Adipocyte (in vitro differentiated cells): ENCODE results near the gene CYP46A1.

Experiments used
- DNase-seq: peaks from one replicate; pipeline ENCODE4 v3.0.0-alpha.2; 2015; ENCODE audit warnings: low read depth
- H3K27me3 ChIP-seq: replicated peaks from 2 replicates; pipeline ENCODE4 v1.7.0; 2013; ENCODE audit warnings: mild to moderate bottlenecking, low read length, moderate library complexity; ENCODE audit not compliant: control insufficient read depth, insufficient read depth
- H3K36me3 ChIP-seq: 2 replicates; pipeline ENCODE4 v1.7.0; 2013; ENCODE audit warnings: low read length, mild to moderate bottlenecking, moderate library complexity; ENCODE audit not compliant: control insufficient read depth, insufficient read depth, severe bottlenecking
- H3K4me1 ChIP-seq: 2 replicates; pipeline ENCODE4 v1.7.0; 2013; ENCODE audit warnings: mild to moderate bottlenecking, low read length, moderate library complexity; ENCODE audit not compliant: control insufficient read depth, insufficient read depth
- H3K4me3 ChIP-seq: 2 replicates; pipeline ENCODE4 v1.7.0; 2013; ENCODE audit warnings: mild to moderate bottlenecking, low read length, moderate library complexity
- H3K9ac ChIP-seq: 2 replicates; pipeline ENCODE4 v1.7.0; 2013; ENCODE audit warnings: mild to moderate bottlenecking, low read length, moderate library complexity
- H3K9me3 ChIP-seq: 2 replicates; pipeline ENCODE4 v1.7.0; 2013; ENCODE audit warnings: mild to moderate bottlenecking, low read length, moderate library complexity; ENCODE audit not compliant: control insufficient read depth

CYP46A1 gene

DNA sequence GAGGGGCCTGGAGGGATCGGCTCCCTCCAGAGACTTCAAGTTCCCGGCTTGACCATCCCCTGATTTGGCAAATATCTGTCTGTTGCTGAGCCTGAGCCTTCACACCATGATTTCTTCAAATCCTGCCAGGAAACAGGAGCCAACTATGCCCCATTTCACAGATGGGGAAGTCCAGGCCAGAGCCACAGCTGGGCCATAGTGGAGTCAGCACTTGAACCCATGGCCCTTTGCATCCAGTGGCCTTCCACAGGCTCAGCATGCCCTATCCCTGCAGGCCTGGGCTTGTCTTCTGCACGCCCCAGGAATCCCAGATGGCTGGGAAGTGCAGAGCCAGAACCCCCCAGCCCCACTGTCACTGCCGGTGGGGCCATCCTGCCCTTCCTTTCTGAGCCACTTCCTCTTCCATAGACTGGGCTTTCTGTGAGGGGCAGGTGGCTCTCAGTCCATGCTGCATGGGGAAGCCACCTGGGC lies 44.9 kb downstream of the CYP46A1 start:
- H3K9ac ChIP-seq: no peak overlapping the region
- no peaks in the 10 kb centered on the region for H3K9me3 ChIP-seq
- no peak overlapping the region for H3K4me3 ChIP-seq
- no peaks in the 10 kb centered on the region for H3K36me3 ChIP-seq
- no peak for DNase-seq
- peaks cover 37% of the 10 kb centered on the region for H3K27me3 ChIP-seq
- peaks cover 5% of the 10 kb centered on the region for H3K4me1 ChIP-seq

DNA sequence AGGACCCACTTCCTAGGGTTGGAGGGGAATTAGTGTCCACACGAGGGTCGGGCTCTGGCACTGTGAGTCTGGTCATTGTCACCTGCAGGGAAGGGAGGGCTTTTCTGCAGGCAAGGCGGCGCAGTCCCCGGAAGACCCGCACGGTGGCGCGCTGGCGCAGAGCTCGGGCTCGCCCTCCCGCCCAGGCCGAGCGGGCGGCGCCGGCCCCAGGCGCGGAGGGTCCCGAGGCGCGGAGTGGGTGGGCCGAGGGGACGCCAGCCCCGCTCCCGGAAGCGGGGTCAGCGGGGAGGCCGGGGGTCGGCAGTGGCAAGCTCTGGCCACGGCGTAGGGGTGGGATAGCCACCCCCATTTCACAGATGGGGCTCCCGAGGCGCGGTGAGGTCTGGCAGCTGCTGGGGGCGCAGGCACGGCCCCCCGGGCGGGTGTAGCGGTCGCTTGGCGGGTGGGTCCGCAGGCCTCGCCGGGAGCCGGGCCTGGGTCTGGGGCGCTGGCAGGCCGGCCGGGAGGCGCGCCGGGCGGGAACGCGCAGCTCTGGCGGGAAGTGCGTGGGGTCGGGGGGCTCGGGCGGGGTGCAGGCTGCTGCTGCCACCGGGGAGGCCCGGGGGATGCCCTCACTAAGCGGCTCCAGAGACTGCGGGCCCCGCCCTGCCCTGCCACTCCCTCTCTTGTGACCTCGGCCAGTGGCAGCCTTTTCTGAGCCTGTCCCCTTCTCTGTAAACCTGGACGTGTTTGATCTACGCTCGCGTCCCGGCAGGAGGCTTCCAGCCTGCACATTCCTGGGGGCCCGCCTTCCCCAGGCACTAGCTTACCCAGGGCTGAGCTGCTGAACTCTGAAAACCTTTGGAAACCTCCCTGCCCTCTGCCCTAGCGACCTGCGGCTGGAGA lies 46.1 kb downstream of the CYP46A1 start:
- H3K4me3 ChIP-seq: peak overlapping the region; percentile 70
- H3K9me3 ChIP-seq: no peaks in the 10 kb centered on the region
- peaks cover 5% of the 10 kb centered on the region for H3K4me1 ChIP-seq
- H3K36me3 ChIP-seq: no peaks in the 10 kb centered on the region
- DNase-seq: peak; percentile 82
- peak overlapping the region; percentile 64 for H3K9ac ChIP-seq
- peaks cover 30% of the 10 kb centered on the region for H3K27me3 ChIP-seq

DNA sequence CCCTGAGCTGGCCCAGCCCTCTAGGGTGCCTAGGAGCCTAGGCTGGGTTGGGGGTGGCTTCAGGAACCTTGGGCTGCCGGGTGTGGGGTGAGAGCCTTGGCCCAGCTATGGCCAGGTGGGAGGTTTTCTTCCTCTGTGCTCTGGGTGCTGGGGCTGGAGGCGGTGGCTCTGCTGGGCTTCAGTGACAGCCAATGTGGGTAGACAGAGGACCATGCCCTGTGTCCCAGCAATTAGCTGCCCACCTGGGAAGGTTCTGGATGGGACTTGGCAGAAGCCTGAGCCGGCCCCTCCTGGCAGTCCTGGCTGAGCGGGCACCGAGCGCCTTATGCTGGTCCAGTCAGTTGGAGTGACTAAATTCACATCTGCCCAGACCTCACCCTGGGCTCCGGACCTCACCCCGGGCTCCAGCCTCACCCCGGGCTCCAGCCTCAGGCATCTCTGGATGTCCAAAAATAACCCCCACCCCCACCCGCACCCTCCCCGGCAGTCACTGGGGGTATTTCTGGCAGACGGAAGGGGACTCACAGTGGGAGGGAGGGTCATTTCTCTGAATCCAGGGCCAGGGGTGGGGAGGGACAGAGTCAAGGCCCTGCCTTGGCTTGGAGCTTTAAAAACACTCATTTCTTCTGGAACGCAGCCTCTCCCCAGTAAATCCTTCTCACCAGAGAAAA lies 46.9 kb downstream of the CYP46A1 start:
- Histone ChIP-seq H3K36me3 (no peaks in the 10 kb centered on the region), H3K4me3 (no peak overlapping the region), H3K9ac (no peak overlapping the region), H3K9me3 (no peaks in the 10 kb centered on the region), H3K27me3 (peaks cover 23% of the 10 kb centered on the region), H3K4me1 (peaks cover 5% of the 10 kb centered on the region)
- no peak for DNase-seq

DNA sequence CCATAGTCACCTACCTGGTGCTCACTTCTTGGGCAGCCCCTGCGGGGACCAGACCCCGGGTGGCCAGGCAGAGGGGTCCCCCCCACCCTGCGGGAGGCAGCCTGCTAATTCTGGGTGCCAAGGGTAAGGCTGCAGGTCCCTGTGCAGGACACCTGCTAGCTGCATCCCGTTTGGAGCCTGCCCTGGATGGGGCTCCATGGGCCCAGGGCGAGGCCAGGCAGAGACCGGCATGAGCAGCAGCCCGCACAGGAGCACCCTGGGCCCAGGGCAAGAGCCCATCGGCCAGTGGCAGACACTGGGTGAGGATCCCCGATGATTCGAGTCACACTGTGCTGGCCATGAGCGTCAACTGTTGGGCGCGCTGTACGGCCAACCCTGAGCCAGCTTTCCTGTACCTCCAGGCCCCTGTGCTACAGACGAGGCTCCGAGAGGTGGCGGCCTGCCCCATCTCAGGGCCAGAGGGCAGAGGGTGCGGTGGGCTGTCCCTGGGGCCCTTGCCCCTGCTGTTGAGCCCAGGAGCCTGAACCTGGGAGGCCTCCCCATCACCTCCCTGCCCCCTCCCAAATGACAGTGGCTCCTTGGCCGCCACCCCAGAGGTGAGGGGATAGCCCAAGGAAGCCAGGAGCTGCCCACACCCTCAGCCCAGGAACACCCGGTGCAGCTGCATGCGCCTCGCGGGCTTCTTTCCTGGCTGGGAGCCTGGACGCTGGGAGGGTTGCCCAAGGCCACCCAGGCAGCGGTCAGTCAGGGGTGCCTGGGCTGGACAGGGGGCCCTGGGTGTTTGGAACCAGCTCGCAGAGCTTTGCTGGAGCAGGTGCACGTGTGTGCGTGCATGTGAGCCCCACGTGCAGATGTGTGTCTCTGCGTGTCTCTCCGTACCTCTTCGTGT lies 47.7 kb downstream of the CYP46A1 start:
- Histone ChIP-seq H3K9me3 (no peaks in the 10 kb centered on the region), H3K4me1 (peaks cover 5% of the 10 kb centered on the region), H3K36me3 (no peaks in the 10 kb centered on the region), H3K9ac (no peak overlapping the region), H3K27me3 (peaks cover 18% of the 10 kb centered on the region), H3K4me3 (no peak overlapping the region)
- no peak for DNase-seq

DNA sequence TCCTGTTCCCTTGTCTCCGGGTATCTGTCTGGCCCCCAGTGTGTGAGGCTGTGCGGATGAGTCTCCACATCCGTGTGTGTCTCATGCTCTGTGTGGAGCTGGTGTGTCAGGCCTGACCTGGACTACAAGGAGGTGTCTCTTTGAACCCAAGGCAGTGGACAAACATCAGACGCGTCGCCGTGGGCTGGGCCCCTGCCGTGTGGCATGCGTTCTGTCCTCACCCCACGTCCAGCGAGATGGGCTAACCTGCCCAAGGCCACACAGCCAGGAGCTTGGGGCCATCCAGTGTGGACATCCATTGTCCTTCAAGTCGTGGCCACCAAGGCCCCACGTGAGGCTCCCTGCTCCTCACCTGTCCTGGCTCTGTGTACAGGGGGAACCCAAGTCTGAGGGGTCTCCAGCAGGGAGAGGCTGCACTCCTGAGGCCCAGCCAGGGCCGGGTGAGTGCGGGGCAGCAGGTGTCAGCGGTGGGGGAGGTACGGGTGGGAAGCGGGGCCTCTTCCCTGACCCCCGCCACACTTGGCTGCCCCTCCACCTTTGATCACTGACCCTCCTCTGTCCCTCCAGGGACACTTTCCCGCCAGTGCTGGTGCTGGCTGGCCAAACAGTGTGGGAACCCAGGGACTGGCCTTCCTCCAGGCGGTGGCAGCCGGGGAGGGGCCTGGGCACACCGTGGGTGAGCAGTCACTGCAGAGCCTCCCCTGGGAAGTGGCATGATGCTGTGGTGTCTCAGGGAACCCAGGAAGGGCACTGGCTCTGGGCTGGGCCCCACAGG lies 48.5 kb downstream of the CYP46A1 start:
- Histone ChIP-seq H3K4me3 (no peak overlapping the region), H3K27me3 (peaks cover 12% of the 10 kb centered on the region), H3K4me1 (peaks cover 12% of the 10 kb centered on the region), H3K9ac (no peak overlapping the region), H3K9me3 (no peaks in the 10 kb centered on the region), H3K36me3 (no peaks in the 10 kb centered on the region)
- no peak for DNase-seq

DNA sequence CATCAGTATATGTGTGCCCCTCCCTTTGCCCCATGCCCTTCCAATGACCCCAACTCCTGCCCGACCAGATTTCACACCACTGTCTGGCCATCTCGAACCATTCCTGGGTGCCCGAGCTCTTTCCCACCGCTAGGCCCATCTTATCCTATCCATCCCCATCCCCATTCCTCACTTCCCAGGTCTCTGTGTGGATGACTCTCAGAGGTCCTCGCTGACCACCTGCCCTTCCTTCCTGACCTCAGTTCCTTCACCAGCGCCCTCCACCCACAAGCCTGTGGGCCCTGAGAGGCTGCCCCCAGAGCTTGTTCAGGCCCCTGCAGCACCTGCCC lies 49.1 kb downstream of the CYP46A1 start:
- DNase-seq: no peak
- H3K27me3 ChIP-seq: peaks cover 12% of the 10 kb centered on the region
- H3K36me3 ChIP-seq: no peaks in the 10 kb centered on the region
- H3K4me3 ChIP-seq: no peak overlapping the region
- H3K4me1 ChIP-seq: peaks cover 12% of the 10 kb centered on the region
- H3K9ac ChIP-seq: no peak overlapping the region
- H3K9me3 ChIP-seq: no peaks in the 10 kb centered on the region

DNA sequence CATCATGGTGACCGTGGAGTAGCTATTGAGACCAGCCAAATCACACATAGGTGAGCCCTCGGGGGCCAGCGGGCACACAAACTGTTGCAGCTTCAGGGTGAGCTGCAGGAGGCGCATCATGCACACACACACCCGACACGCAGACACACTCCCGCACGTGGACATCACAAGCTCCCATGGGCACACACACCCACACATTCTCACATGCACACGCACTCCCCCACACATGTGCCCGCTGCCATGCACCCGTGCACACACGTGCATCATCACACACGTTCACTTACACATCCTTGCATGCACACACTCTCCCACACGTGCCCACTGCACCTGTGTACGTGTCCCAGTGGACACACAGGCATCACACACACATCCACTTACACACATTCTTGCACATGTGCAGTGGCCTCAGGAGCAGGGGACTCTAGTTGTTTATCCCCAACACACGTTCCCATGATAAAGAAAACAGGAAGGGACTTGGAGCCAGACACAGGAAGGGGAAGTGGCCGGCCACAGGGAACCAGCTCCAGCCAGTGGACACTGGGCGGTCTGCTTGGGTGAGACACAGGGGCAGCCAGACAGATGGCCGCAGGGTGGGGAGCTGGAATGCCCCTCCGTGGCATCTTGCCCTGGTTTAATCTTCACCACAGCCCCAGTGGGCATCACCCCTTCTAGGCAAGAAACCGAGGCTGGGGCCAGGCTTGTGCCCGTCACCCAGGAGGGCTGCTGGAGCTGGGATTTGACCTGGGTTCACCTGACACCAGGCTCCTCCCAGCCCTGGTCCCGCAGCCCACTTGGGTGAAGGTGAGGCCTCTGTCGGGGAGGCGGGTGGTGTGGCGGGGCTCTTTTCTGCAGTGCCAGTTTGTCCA lies 49.7 kb downstream of the CYP46A1 start:
- Histone ChIP-seq H3K4me1 (peaks cover 12% of the 10 kb centered on the region), H3K36me3 (no peaks in the 10 kb centered on the region), H3K4me3 (no peak overlapping the region), H3K27me3 (peaks cover 9% of the 10 kb centered on the region), H3K9me3 (no peaks in the 10 kb centered on the region), H3K9ac (no peak overlapping the region)
- no peak for DNase-seq

DNA sequence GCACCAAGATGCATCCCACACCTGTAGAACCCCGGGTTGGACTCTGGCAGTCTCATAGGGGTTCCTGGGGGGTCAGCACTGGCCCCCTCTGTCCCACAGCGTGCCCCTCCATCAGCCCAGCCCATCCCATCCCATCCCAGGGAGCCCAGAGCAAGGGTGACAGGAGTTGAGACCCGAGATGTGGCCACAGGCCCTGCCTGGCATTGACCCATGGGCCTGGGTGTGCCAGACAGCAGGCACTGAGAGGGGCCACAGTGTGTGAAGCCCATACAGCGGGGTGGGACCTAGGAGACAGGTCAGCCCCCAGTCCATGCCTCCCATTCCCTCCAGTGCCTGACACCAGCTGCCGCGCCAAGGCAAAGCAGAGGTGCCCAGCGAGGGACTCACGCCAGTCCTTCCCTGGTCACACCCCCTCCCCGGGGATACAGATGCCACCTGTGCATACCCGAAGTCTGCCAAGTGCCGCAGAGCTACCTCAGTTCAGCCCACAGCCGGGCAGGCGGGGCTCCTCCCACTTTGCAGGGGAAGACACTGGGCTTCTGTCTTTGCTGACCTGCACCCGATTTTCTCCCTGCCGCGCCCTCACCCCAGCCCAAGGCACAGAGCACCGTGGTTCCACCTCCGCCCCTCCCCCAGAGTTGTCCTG lies 50.4 kb downstream of the CYP46A1 start:
- peaks cover 7% of the 10 kb centered on the region for H3K27me3 ChIP-seq
- H3K9ac ChIP-seq: no peak overlapping the region
- no peak overlapping the region for H3K4me3 ChIP-seq
- H3K9me3 ChIP-seq: no peaks in the 10 kb centered on the region
- H3K4me1 ChIP-seq: peaks cover 12% of the 10 kb centered on the region
- no peaks in the 10 kb centered on the region for H3K36me3 ChIP-seq
- DNase-seq: no peak

DNA sequence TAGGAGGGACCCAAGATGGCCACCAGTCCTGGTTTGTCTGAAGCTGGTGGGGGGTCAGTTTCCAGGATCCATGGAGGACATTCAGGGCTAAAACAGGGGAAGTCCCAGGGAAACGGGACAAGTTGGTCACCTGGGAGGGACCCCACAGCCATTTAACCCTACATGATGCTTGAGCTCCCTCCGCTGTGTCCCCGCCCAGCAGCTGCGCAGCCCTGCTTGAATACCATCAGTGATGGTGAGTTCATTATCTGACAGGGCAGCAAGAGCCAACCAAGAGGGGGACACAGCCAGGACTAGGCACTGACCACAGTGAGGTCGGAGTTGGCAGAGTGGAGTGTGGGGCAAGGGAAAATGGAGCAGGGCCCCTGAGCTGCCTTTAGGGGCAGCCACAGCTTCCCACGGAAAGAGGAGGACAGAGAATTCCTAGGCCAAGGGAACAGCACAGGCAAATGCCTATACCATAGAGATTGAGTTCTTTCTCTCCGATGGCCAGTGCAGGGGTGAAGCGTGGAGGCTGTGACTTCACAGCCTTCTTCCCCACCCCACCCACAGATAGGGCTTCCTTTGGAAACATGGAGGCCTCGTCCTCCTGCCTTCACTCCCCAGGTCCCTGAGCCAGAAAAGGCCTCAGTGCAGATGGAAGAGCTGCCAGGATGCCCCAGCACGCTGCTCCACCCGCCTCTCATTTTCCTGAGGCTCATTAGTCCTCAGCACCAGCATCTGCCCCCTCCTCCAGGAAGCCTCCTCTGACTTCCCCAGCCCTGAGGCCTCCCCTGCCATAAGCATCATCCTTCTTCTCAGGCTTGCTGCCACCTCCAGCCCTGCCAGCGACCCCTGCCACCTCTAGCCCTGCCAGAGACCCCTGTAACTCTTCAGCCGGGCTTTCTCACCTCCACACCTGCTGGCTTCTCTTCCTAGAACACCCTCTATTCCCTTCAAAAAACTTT lies 51.4 kb downstream of the CYP46A1 start:
- H3K4me3 ChIP-seq: no peak overlapping the region
- H3K27me3 ChIP-seq: peaks cover 7% of the 10 kb centered on the region
- H3K36me3 ChIP-seq: no peaks in the 10 kb centered on the region
- no peaks in the 10 kb centered on the region for H3K9me3 ChIP-seq
- H3K9ac ChIP-seq: no peak overlapping the region
- DNase-seq: no peak
- H3K4me1 ChIP-seq: peaks cover 11% of the 10 kb centered on the region
